ENCODE results near the gene GPR55. TPM values are rescaled to one million over a fixed set of nuclear protein-coding genes. Genes with fewer than 3 reads are reported as not detected.

The GPR55 gene
- total and polyA plus RNA-seq, 2 donors (not counting 1 experiment from before 2014, with no cell fraction given) = 3.0 to 4.1 TPM

DNA sequence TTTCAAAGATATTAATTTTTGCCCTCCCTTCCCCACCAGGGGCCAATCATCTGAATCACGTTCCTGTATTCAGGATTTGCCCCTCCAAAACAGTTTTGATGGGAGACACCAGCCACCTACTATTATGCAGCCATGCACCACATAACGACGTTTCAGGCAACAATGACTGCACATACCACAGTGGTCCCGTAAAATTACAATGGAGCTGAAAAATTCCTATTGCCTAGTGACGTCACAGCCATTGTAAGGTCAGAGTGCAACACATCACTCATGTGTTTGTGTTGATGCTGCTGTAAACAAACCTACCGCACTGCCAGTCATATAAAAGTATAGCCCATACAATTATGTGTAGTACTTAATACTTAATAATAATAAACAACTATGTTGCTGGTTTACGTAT lies 37.7 kb downstream of the GPR55 start:
- H3K27ac Mint-ChIP-seq = no peak overlapping the region
- intact Hi-C loops (cut with micrococcal nuclease) = no loop called here
- ChIA-PET POLR2A (no interaction called here), CTCF (no interaction called here)
- H3K27me3 Mint-ChIP-seq = no peaks in the 10 kb centered on the region
- H3K4me2 ChIP-seq (replicated peaks; ENCODE audit: low read depth, low read length, poor library complexity, severe bottlenecking) = no peak overlapping the region
- H3K79me2 ChIP-seq (ENCODE audit: control insufficient read depth, insufficient read depth, low read length) = no peaks in the 10 kb centered on the region
- H3K9me3 Mint-ChIP-seq (ENCODE audit: insufficient read depth) = no peaks in the 10 kb centered on the region
- H3K4me3 Mint-ChIP-seq = no peak overlapping the region
- no peak overlapping the region for H3K4me3 ChIP-seq (ENCODE audit: control extremely low read depth in 1 of 5, extremely low read depth in 1 of 5, insufficient read depth in 1 of 5, low read depth in 2 of 5, low read length in 4 of 5)
- H3K9me3 ChIP-seq (ENCODE audit: control extremely low read depth in 1 of 3, control insufficient read depth in 2 of 3, insufficient read depth in 1 of 3, low read length in 2 of 3) = peaks cover 0 to 7% (median 0%) of the 10 kb centered on the region in 3 donors
- no peak overlapping the region for H3K27ac ChIP-seq (ENCODE audit: low read length in 2 of 2)
- H2AFZ ChIP-seq (ENCODE audit: insufficient read depth, low read depth, low read length, poor library complexity, severe bottlenecking) = no peak overlapping the region
- ATAC-seq (ENCODE audit: low read depth) = no peak
- no peak overlapping the region for H3K9ac ChIP-seq (ENCODE audit: low read length)
- WGBS (ENCODE audit: insufficient coverage) = 92% methylated on average over 3 of the region's 7 CpGs
- peaks cover 27% of the 10 kb centered on the region for H3K4me1 Mint-ChIP-seq
- peaks cover 21 to 44% of the 10 kb centered on the region in 2 donors for H3K4me1 ChIP-seq (ENCODE audit: control insufficient read depth in 2 of 2, insufficient read depth in 2 of 2, low read length in 2 of 2)
- no peaks in the 10 kb centered on the region for H4K20me1 ChIP-seq (ENCODE audit: control insufficient read depth, insufficient read depth, low read length, poor library complexity, severe bottlenecking)
- TF ChIP-seq, protein P1, sequence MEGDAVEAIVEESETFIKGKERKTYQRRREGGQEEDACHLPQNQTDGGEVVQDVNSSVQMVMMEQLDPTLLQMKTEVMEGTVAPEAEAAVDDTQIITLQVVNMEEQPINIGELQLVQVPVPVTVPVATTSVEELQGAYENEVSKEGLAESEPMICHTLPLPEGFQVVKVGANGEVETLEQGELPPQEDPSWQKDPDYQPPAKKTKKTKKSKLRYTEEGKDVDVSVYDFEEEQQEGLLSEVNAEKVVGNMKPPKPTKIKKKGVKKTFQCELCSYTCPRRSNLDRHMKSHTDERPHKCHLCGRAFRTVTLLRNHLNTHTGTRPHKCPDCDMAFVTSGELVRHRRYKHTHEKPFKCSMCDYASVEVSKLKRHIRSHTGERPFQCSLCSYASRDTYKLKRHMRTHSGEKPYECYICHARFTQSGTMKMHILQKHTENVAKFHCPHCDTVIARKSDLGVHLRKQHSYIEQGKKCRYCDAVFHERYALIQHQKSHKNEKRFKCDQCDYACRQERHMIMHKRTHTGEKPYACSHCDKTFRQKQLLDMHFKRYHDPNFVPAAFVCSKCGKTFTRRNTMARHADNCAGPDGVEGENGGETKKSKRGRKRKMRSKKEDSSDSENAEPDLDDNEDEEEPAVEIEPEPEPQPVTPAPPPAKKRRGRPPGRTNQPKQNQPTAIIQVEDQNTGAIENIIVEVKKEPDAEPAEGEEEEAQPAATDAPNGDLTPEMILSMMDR (IDR thresholded peaks at IDR 0.05) = no peak
- DNase-seq = no peak
- no peaks in the 10 kb centered on the region for H3K36me3 ChIP-seq (replicated peaks in 1 of 2; ENCODE audit: control extremely low read depth in 1 of 2, control insufficient read depth in 1 of 2, extremely low read depth in 1 of 2, insufficient read depth in 2 of 2, low read length in 1 of 2)
- H3K27me3 ChIP-seq (replicated peaks in 1 of 4; ENCODE audit: control extremely low read depth in 1 of 4, control insufficient read depth in 3 of 4, insufficient read depth in 4 of 4, low read length in 3 of 4) = no peaks in the 10 kb centered on the region

DNA sequence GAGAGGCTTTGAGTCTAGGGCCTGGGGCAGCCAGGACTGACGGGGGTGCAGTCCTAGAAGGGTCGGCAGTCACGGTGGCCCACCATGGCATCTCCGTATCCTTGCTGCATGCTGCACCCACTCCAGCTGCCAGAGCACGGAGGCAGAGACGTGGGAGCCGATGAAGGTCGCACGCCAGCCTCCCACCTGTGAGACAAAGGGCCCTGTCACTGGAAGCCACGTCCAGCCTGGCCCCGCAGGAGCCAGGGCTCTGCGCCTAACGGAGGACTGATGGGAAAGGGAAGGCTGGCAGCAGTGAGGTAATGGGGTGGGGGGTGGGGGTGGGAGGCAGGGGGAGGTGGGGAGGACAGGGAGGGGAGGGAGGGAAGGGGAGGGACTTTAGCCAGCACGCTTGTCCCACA lies 38.4 kb downstream of the GPR55 start:
- peaks cover 25% of the 10 kb centered on the region for H3K4me1 Mint-ChIP-seq
- ATAC-seq (ENCODE audit: low read depth) (no peak), DNase-seq (no peak)
- WGBS (ENCODE audit: insufficient coverage) = 95% methylated on average over 10 of the region's 14 CpGs
- Histone ChIP-seq H4K20me1 (ENCODE audit: control insufficient read depth, insufficient read depth, low read length, poor library complexity, severe bottlenecking) (no peaks in the 10 kb centered on the region), H3K4me3 (ENCODE audit: control extremely low read depth in 1 of 5, extremely low read depth in 1 of 5, insufficient read depth in 1 of 5, low read depth in 2 of 5, low read length in 4 of 5) (no peak overlapping the region), H2AFZ (ENCODE audit: insufficient read depth, low read depth, low read length, poor library complexity, severe bottlenecking) (no peak overlapping the region), H3K9me3 (ENCODE audit: control extremely low read depth in 1 of 3, control insufficient read depth in 2 of 3, insufficient read depth in 1 of 3, low read length in 2 of 3) (peaks cover 0 to 5% (median 0%) of the 10 kb centered on the region in 3 donors), H3K36me3 (replicated peaks in 1 of 2; ENCODE audit: control extremely low read depth in 1 of 2, control insufficient read depth in 1 of 2, extremely low read depth in 1 of 2, insufficient read depth in 2 of 2, low read length in 1 of 2) (no peaks in the 10 kb centered on the region), H3K9ac (ENCODE audit: low read length) (no peak overlapping the region), H3K79me2 (ENCODE audit: control insufficient read depth, insufficient read depth, low read length) (no peaks in the 10 kb centered on the region), H3K4me1 (ENCODE audit: control insufficient read depth in 2 of 2, insufficient read depth in 2 of 2, low read length in 2 of 2) (peaks cover 19 to 38% of the 10 kb centered on the region in 2 donors), H3K27ac (ENCODE audit: low read length in 2 of 2) (no peak overlapping the region), H3K4me2 (replicated peaks; ENCODE audit: low read depth, low read length, poor library complexity, severe bottlenecking) (no peak overlapping the region), H3K27me3 (replicated peaks in 1 of 4; ENCODE audit: control extremely low read depth in 1 of 4, control insufficient read depth in 3 of 4, insufficient read depth in 4 of 4, low read length in 3 of 4) (no peaks in the 10 kb centered on the region)
- intact Hi-C loops (cut with micrococcal nuclease) = no loop called here
- H3K9me3 Mint-ChIP-seq (ENCODE audit: insufficient read depth) = no peaks in the 10 kb centered on the region
- CTCF ChIA-PET = interaction anchor here (1.0 to 1.1 kb wide), 3 partner anchors 22 to 62 kb away, joined by 3 read pairs; partner anchors contain the start of gene ITM2C
- POLR2A ChIA-PET = no interaction called here
- no peak overlapping the region for H3K4me3 Mint-ChIP-seq
- no peak overlapping the region for H3K27ac Mint-ChIP-seq
- H3K27me3 Mint-ChIP-seq = no peaks in the 10 kb centered on the region
- TF ChIP-seq, protein P1 (IDR thresholded peaks at IDR 0.05) = no peak
- no peak for TF ChIP-seq EZH2 (IDR thresholded peaks at IDR 0.05; ENCODE audit: borderline replicate concordance, insufficient read depth, low read depth, low read length, poor library complexity, severe bottlenecking)

Measured in B cell (primary cell).